ENCODE measurements around the gene HDAC3.

The HDAC3 gene

GRCh38 chr5:141602606-141603005 is 34.0 kb downstream of the HDAC3 start:
- H3K4me1 Mint-ChIP-seq, result peaks cover 80% of the 10 kb centered on the region
- H3K27me3 Mint-ChIP-seq, result no peaks in the 10 kb centered on the region
- no peaks in the 10 kb centered on the region for H3K9me3 Mint-ChIP-seq
- H3K4me3 Mint-ChIP-seq, result peak overlapping the region; percentile 63
- no peak for DNase-seq (ENCODE audit: low spot score in 2 of 2)
- H3K27ac Mint-ChIP-seq (ENCODE audit: low read depth), result peak overlapping the region; percentile 84
- H3K36me3 Mint-ChIP-seq (ENCODE audit: insufficient read depth), result peaks cover 6% of the 10 kb centered on the region
- ATAC-seq (replicated peaks; ENCODE audit: extremely low read depth, poor library complexity, severe bottlenecking), result no peak

GRCh38 chr5:141598391-141599345 is 38.0 kb downstream of the HDAC3 start:
- Mint-ChIP-seq H3K4me1 (peaks cover 66% of the 10 kb centered on the region), H3K27ac (ENCODE audit: low read depth) (peak overlapping the region; percentile 13), H3K27me3 (no peaks in the 10 kb centered on the region), H3K4me3 (no peak overlapping the region), H3K9me3 (no peaks in the 10 kb centered on the region), H3K36me3 (ENCODE audit: insufficient read depth) (peaks cover 14% of the 10 kb centered on the region)
- peak; percentile 60 for ATAC-seq (replicated peaks; ENCODE audit: extremely low read depth, poor library complexity, severe bottlenecking)
- no peak for DNase-seq (ENCODE audit: low spot score in 2 of 2)

- Mint-ChIP-seq H3K27ac (ENCODE audit: low read depth) (no peak overlapping the region), H3K36me3 (ENCODE audit: insufficient read depth) (peaks cover 15% of the 10 kb centered on the region), H3K4me3 (peak overlapping the region; percentile 10)
Observed at GRCh38 chr5:141597814-141598213, 38.8 kb downstream of the HDAC3 start.

GRCh38 chr5:141597394-141597793 is 39.3 kb downstream of the HDAC3 start:
- H3K36me3 Mint-ChIP-seq (ENCODE audit: insufficient read depth), result peaks cover 16% of the 10 kb centered on the region
- peaks cover 60% of the 10 kb centered on the region for H3K4me1 Mint-ChIP-seq
- H3K9me3 Mint-ChIP-seq, result no peaks in the 10 kb centered on the region
- DNase-seq (ENCODE audit: low spot score in 2 of 2) (no peak), ATAC-seq (replicated peaks; ENCODE audit: extremely low read depth, poor library complexity, severe bottlenecking) (no peak)
- peak overlapping the region; percentile 65 for H3K27ac Mint-ChIP-seq (ENCODE audit: low read depth)
- peak overlapping the region; percentile 10 for H3K4me3 Mint-ChIP-seq
- H3K27me3 Mint-ChIP-seq, result no peaks in the 10 kb centered on the region

More at GRCh38 chr5:141597814-141598213, 38.8 kb downstream of the HDAC3 start:
- H3K27me3 Mint-ChIP-seq, result no peaks in the 10 kb centered on the region
- H3K4me1 Mint-ChIP-seq, result peaks cover 60% of the 10 kb centered on the region
- DNase-seq (ENCODE audit: low spot score in 2 of 2) (no peak), ATAC-seq (replicated peaks; ENCODE audit: extremely low read depth, poor library complexity, severe bottlenecking) (no peak)
- no peaks in the 10 kb centered on the region for H3K9me3 Mint-ChIP-seq

- Mint-ChIP-seq H3K27me3 (no peaks in the 10 kb centered on the region), H3K9me3 (no peaks in the 10 kb centered on the region), H3K4me3 (peak overlapping the region; percentile 10), H3K27ac (ENCODE audit: low read depth) (peak overlapping the region; percentile 65), H3K36me3 (ENCODE audit: insufficient read depth) (peaks cover 16% of the 10 kb centered on the region), H3K4me1 (peaks cover 62% of the 10 kb centered on the region)
- DNase-seq (ENCODE audit: low spot score in 2 of 2) (no peak), ATAC-seq (replicated peaks; ENCODE audit: extremely low read depth, poor library complexity, severe bottlenecking) (no peak)
Observed at GRCh38 chr5:141596867-141597266, 39.8 kb downstream of the HDAC3 start.

- Mint-ChIP-seq H3K9me3 (no peaks in the 10 kb centered on the region), H3K27me3 (no peaks in the 10 kb centered on the region), H3K36me3 (ENCODE audit: insufficient read depth) (peaks cover 32% of the 10 kb centered on the region), H3K27ac (ENCODE audit: low read depth) (no peak overlapping the region), H3K4me1 (peaks cover 44% of the 10 kb centered on the region), H3K4me3 (no peak overlapping the region)
- no peak for DNase-seq (ENCODE audit: low spot score in 2 of 2)
- no peak for ATAC-seq (replicated peaks; ENCODE audit: extremely low read depth, poor library complexity, severe bottlenecking)
Observed at GRCh38 chr5:141590127-141590526, 46.5 kb downstream of the HDAC3 start.

- Mint-ChIP-seq H3K27me3 (no peaks in the 10 kb centered on the region), H3K4me1 (peaks cover 40% of the 10 kb centered on the region), H3K27ac (ENCODE audit: low read depth) (no peak overlapping the region), H3K9me3 (no peaks in the 10 kb centered on the region), H3K36me3 (ENCODE audit: insufficient read depth) (peaks cover 58% of the 10 kb centered on the region), H3K4me3 (no peak overlapping the region)
- DNase-seq (ENCODE audit: low spot score in 2 of 2) (no peak), ATAC-seq (replicated peaks; ENCODE audit: extremely low read depth, poor library complexity, severe bottlenecking) (no peak)
Observed at GRCh38 chr5:141586246-141586645, 50.4 kb downstream of the HDAC3 start.

- ATAC-seq (replicated peaks; ENCODE audit: extremely low read depth, poor library complexity, severe bottlenecking), result no peak
- Mint-ChIP-seq H3K4me1 (peaks cover 33% of the 10 kb centered on the region), H3K27me3 (no peaks in the 10 kb centered on the region), H3K4me3 (no peak overlapping the region), H3K36me3 (ENCODE audit: insufficient read depth) (peaks cover 62% of the 10 kb centered on the region), H3K9me3 (no peaks in the 10 kb centered on the region), H3K27ac (ENCODE audit: low read depth) (no peak overlapping the region)
- no peak for DNase-seq (ENCODE audit: low spot score in 2 of 2)
Observed at GRCh38 chr5:141585594-141585993, 51.1 kb downstream of the HDAC3 start.

- Mint-ChIP-seq H3K9me3 (no peaks in the 10 kb centered on the region), H3K4me1 (peaks cover 6% of the 10 kb centered on the region), H3K4me3 (no peak overlapping the region), H3K27me3 (no peaks in the 10 kb centered on the region), H3K36me3 (ENCODE audit: insufficient read depth) (peaks cover 91% of the 10 kb centered on the region), H3K27ac (ENCODE audit: low read depth) (no peak overlapping the region)
- ATAC-seq (replicated peaks; ENCODE audit: extremely low read depth, poor library complexity, severe bottlenecking) (no peak), DNase-seq (ENCODE audit: low spot score in 2 of 2) (no peak)
Observed at GRCh38 chr5:141574122-141574510, 62.5 kb downstream of the HDAC3 start.

- H3K36me3 Mint-ChIP-seq (ENCODE audit: insufficient read depth), result peaks cover 89% of the 10 kb centered on the region
Observed at GRCh38 chr5:141573489-141574121, 63.0 kb downstream of the HDAC3 start.

More at GRCh38 chr5:141573489-141574121, 63.0 kb downstream of the HDAC3 start:
- Mint-ChIP-seq H3K4me3 (no peak overlapping the region), H3K27ac (ENCODE audit: low read depth) (no peak overlapping the region), H3K4me1 (peaks cover 6% of the 10 kb centered on the region), H3K9me3 (no peaks in the 10 kb centered on the region), H3K27me3 (no peaks in the 10 kb centered on the region)
- no peak for ATAC-seq (replicated peaks; ENCODE audit: extremely low read depth, poor library complexity, severe bottlenecking)
- DNase-seq (ENCODE audit: low spot score in 2 of 2), result no peak
